DND-41 (cell line): ENCODE results near the gene TWSG1.

Experiments
- ATAC-seq: fragments of 200-7000 bp; cut with Tn5 transposase; 3 replicates; pipeline ENCODE4 v1.9.1; 2021; ENCODE audit warnings: low read depth; ENCODE audit not compliant: insufficient read depth
- DNase-seq: peaks from one replicate; pipeline ENCODE4 v3.0.0-alpha.2; 2020
- H2AFZ ChIP-seq: 2 replicates; pipeline ENCODE4 v1.6.0; 2012; ENCODE audit warnings: low read depth, low read length
- H3K27ac ChIP-seq: 2 replicates; pipeline ENCODE4 v1.5.1; 2012; ENCODE audit warnings: low read length, inconsistent platforms
- H3K27me3 ChIP-seq: fragments of 200-600 bp; sonication (generic); 2 replicates; pipeline ENCODE4 v1.6.0; 2012; ENCODE audit warnings: low read length, mild to moderate bottlenecking, inconsistent platforms; ENCODE audit not compliant: insufficient read depth, poor library complexity
- H3K36me3 ChIP-seq: 2 replicates; pipeline ENCODE4 v1.5.1; 2012; ENCODE audit warnings: low read length, inconsistent platforms; ENCODE audit not compliant: insufficient read depth
- H3K4me1 ChIP-seq: 2 replicates; pipeline ENCODE4 v1.5.1; 2012; ENCODE audit warnings: mild to moderate bottlenecking, low read length; ENCODE audit not compliant: insufficient read depth
- H3K4me2 ChIP-seq: 2 replicates; pipeline ENCODE4 v1.6.0; 2012; ENCODE audit warnings: mild to moderate bottlenecking, moderate library complexity, low read length, inconsistent platforms; ENCODE audit not compliant: insufficient read depth
- H3K4me3 ChIP-seq, 2 experiments: fragments of 200-600 bp in 1 of 2; shearing (Covaris generic) in 1 of 2; 2 replicates each; pipeline ENCODE4 v1.5.1; 2012 to 2016; ENCODE audit warnings: inconsistent platforms in 2 of 2, low read length in 2 of 2, mild to moderate bottlenecking in 2 of 2, low read depth in 1 of 2, moderate library complexity in 1 of 2
- H3K79me2 ChIP-seq: 2 replicates; pipeline ENCODE4 v1.6.0; 2012; ENCODE audit warnings: low read length, inconsistent platforms; ENCODE audit not compliant: insufficient read depth
- H3K9ac ChIP-seq: 2 replicates; pipeline ENCODE4 v1.6.0; 2012; ENCODE audit warnings: low read depth, mild to moderate bottlenecking, inconsistent platforms, low read length, moderate library complexity
- H3K9me3 ChIP-seq: 2 replicates; pipeline ENCODE4 v1.5.1; 2012; ENCODE audit warnings: low read length, moderate library complexity, mild to moderate bottlenecking, inconsistent platforms; ENCODE audit not compliant: insufficient read depth, severe bottlenecking
- H4K20me1 ChIP-seq: 2 replicates; pipeline ENCODE4 v1.6.0; 2012; ENCODE audit warnings: low read length; ENCODE audit not compliant: insufficient read depth
- CTCF ChIP-seq: IDR thresholded peaks from 2 replicates; pipeline ENCODE4 v1.5.1; 2012; ENCODE audit warnings: borderline replicate concordance, low read length, moderate library complexity, mild to moderate bottlenecking; ENCODE audit not compliant: poor library complexity, severe bottlenecking; ENCODE audit errors: extremely low read depth
- EZH2 ChIP-seq: IDR thresholded peaks from 3 replicates; pipeline ENCODE4 v1.6.1; 2012; ENCODE audit warnings: borderline replicate concordance, low read depth, mild to moderate bottlenecking, moderate library complexity, low read length, inconsistent platforms; ENCODE audit not compliant: severe bottlenecking

TWSG1 gene

DNA sequence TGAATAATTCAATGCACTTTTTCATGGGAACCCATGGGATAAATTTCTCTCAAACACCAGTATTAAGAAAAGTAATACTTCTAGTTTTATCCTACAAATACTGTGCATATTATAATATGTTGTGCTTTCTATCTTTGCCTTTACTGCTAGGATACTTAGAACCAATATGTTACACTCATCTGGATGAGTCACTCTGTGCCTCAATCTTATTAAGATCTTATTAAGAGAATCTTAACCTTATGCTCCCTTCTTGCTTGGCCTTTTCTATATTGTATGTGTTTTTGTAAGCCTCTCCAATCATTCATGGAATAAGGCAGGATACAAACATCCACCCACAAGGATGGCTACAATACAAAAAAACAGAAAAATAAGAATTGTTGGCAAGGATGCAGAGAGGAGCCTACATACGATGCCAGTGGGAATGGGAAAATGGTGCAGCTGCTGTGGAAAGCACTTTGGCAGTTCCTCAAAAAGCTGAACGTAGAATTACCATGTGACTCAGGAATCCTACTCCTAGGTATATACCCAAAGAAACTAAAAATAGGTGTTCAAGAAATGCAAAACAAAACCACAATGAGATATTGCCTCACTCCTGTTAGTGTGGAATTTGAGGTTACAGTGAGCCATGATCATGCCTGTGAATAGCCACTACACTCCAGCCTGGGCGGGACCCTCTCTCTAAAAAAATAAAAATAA, 10.7 kb upstream of the TWSG1 start:
- no peaks in the 10 kb centered on the region for H3K36me3 ChIP-seq
- TF ChIP-seq EZH2 (no peak), CTCF (no peak)
- H3K9me3 ChIP-seq = peaks cover 2% of the 10 kb centered on the region
- H3K27ac ChIP-seq = no peak overlapping the region
- H3K9ac ChIP-seq = no peak overlapping the region
- no peaks in the 10 kb centered on the region for H4K20me1 ChIP-seq
- H2AFZ ChIP-seq = no peak overlapping the region
- H3K27me3 ChIP-seq = peaks cover 6% of the 10 kb centered on the region
- DNase-seq (no peak), ATAC-seq (no peak)
- H3K79me2 ChIP-seq = no peaks in the 10 kb centered on the region
- H3K4me2 ChIP-seq = no peak overlapping the region
- no peaks in the 10 kb centered on the region for H3K4me1 ChIP-seq
- no peak overlapping the region for H3K4me3 ChIP-seq

- H3K9me3 ChIP-seq = peaks cover 3% of the 10 kb centered on the region
- DNase-seq = no peak
- TF ChIP-seq CTCF (no peak), EZH2 (no peak)
- H4K20me1 ChIP-seq = no peaks in the 10 kb centered on the region
- H2AFZ ChIP-seq = no peak overlapping the region
- H3K27me3 ChIP-seq = peaks cover 11% of the 10 kb centered on the region
- no peak overlapping the region for H3K27ac ChIP-seq
- no peaks in the 10 kb centered on the region for H3K36me3 ChIP-seq
- no peaks in the 10 kb centered on the region for H3K4me1 ChIP-seq
- H3K4me2 ChIP-seq = no peak overlapping the region
- H3K79me2 ChIP-seq = no peaks in the 10 kb centered on the region
- H3K9ac ChIP-seq = no peak overlapping the region
- no peak for ATAC-seq
- no peak overlapping the region for H3K4me3 ChIP-seq
These were observed 8.9 kb upstream of the TWSG1 start for GRCh38 chr18:9325716-9326115.

DNA sequence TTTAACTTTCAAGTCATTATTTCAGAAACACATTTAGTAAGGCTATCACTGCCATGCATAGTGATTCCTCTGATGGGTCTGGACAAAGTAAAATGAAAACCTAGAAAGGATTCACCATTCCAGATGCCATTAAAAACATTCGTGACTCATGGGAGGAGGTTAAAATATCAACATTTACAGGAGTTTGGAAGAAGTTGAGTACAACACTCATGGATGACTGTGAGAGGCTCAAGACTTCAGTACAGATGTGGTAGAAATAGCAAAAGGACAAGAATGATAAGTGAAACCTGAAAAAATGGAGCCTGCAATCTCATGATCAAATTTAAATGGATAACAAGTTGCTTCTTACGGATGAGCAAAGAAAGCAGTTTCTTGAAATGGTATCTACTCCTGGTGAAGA, 5.8 kb upstream of the TWSG1 start:
- H3K27ac ChIP-seq = no peak overlapping the region
- H3K9ac ChIP-seq = no peak overlapping the region
- H3K4me3 ChIP-seq = no peak overlapping the region
- no peak overlapping the region for H2AFZ ChIP-seq
- no peak for TF ChIP-seq EZH2
- TF ChIP-seq CTCF = no peak
- ATAC-seq (no peak), DNase-seq (no peak)
- 0 out of 2 replicates have a peak, but pooled peaks cover under 1% of the 10 kb centered on the region for H3K4me1 ChIP-seq
- H3K79me2 ChIP-seq = no peaks in the 10 kb centered on the region
- no peaks in the 10 kb centered on the region for H4K20me1 ChIP-seq
- no peaks in the 10 kb centered on the region for H3K36me3 ChIP-seq
- H3K27me3 ChIP-seq = peaks cover 6% of the 10 kb centered on the region
- H3K4me2 ChIP-seq = no peak overlapping the region
- H3K9me3 ChIP-seq = peaks cover 3% of the 10 kb centered on the region
